NT2/D1 (cell line): ENCODE results near the gene PIKFYVE.
"Not testable (repeated sequence)": the region's sequence is repeated elsewhere in the genome, so short reads cannot be mapped to it uniquely, and the experiment has no call there.

Source experiments
- DNase-seq: peaks from one replicate; pipeline ENCODE4 v3.0.0-alpha.2; 2011; ENCODE audit warnings: low read depth, low spot score
- H3K27me3 ChIP-seq: 2 replicates; pipeline ENCODE4 v1.6.0; 2011; ENCODE audit warnings: mild to moderate bottlenecking; ENCODE audit not compliant: insufficient read length, insufficient read depth
- H3K36me3 ChIP-seq: 2 replicates; pipeline ENCODE4 v1.6.1; 2011; ENCODE audit warnings: mild to moderate bottlenecking, low read length, mixed read lengths; ENCODE audit not compliant: insufficient read depth, insufficient read length
- H3K4me1 ChIP-seq: 2 replicates; pipeline ENCODE4 v1.5.1; 2011; ENCODE audit not compliant: insufficient read depth, insufficient read length
- H3K4me3 ChIP-seq: 2 replicates; pipeline ENCODE4 v1.5.1; 2011; ENCODE audit warnings: low read depth; ENCODE audit not compliant: insufficient read length
- H3K9ac ChIP-seq: 2 replicates; pipeline ENCODE4 v1.6.0; 2011; ENCODE audit warnings: low read depth; ENCODE audit not compliant: insufficient read length
- H3K9me3 ChIP-seq: 2 replicates; pipeline ENCODE4 v1.5.1; 2011; ENCODE audit warnings: mild to moderate bottlenecking, low read length; ENCODE audit not compliant: insufficient read depth
- SUZ12 ChIP-seq: IDR thresholded peaks from 2 replicates; pipeline ENCODE4 v1.6.1; 2011; ENCODE audit not compliant: insufficient read length, insufficient read depth; ENCODE audit errors: extremely low read depth
- YY1 ChIP-seq: IDR thresholded peaks from 2 replicates; pipeline ENCODE4 v1.6.1; 2011; ENCODE audit not compliant: insufficient read length, insufficient read depth
- ZNF274 ChIP-seq: IDR thresholded peaks from 2 replicates; pipeline ENCODE4 v1.6.1; 2011; ENCODE audit warnings: mild to moderate bottlenecking, low read depth, low read length

PIKFYVE gene, protein sequence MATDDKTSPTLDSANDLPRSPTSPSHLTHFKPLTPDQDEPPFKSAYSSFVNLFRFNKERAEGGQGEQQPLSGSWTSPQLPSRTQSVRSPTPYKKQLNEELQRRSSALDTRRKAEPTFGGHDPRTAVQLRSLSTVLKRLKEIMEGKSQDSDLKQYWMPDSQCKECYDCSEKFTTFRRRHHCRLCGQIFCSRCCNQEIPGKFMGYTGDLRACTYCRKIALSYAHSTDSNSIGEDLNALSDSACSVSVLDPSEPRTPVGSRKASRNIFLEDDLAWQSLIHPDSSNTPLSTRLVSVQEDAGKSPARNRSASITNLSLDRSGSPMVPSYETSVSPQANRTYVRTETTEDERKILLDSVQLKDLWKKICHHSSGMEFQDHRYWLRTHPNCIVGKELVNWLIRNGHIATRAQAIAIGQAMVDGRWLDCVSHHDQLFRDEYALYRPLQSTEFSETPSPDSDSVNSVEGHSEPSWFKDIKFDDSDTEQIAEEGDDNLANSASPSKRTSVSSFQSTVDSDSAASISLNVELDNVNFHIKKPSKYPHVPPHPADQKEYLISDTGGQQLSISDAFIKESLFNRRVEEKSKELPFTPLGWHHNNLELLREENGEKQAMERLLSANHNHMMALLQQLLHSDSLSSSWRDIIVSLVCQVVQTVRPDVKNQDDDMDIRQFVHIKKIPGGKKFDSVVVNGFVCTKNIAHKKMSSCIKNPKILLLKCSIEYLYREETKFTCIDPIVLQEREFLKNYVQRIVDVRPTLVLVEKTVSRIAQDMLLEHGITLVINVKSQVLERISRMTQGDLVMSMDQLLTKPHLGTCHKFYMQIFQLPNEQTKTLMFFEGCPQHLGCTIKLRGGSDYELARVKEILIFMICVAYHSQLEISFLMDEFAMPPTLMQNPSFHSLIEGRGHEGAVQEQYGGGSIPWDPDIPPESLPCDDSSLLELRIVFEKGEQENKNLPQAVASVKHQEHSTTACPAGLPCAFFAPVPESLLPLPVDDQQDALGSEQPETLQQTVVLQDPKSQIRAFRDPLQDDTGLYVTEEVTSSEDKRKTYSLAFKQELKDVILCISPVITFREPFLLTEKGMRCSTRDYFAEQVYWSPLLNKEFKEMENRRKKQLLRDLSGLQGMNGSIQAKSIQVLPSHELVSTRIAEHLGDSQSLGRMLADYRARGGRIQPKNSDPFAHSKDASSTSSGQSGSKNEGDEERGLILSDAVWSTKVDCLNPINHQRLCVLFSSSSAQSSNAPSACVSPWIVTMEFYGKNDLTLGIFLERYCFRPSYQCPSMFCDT (N-terminal part only)

DNA sequence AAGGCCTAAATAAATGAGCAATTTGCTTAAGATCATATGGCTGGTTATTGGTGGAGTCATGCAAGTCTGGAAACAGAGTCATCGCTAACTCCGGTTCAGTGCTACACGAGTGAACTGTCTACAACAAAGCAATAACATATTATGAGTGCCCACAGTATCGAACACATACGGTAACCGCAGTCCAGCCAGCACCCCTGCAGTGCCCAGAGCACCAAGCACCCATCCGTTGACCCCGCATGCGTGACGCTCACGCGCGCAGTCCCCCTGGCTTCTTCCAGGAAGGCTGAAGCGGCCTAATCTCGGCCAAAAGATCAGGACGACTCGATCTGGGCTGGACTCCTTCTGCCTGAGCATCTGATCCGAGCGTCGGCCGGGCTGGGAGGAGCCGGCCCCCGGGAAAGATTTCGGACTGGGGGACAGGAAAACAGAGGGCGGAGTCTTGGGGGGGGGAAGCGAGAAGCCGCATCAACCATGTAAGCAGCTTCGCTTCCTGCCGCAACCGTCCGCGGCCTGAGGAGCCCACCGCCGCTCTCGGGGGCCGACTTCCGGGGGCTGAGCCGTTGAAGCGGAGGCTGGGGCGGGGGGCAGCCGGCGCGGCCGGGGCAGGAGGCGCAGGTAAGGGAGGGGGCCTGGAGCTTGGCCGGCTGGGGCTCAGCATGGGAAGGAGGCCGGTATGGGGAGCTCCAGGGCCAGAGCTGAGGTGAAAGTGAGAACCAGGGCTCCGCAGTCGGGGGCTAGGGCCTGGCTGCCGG is at the start of gene PIKFYVE:
Gene PIKFYVE, plus strand, starts transcription at position 455 of the 752 bp plus-strand sequence. CDS start 5,265 bp downstream, outside the sequence.
- Histone ChIP-seq H3K4me1 (no peaks in the 10 kb centered on the region), H3K4me3 (peak within 1 kb of the TSS; percentile 78), H3K36me3 (peaks cover 8% of the 10 kb centered on the region), H3K27me3 (no peaks in the 10 kb centered on the region), H3K9ac (peak within 1 kb of the TSS; percentile 89), H3K9me3 (no peaks in the 10 kb centered on the region)
- peak; percentile 97 for DNase-seq
- TF ChIP-seq YY1 = no peak
- TF ChIP-seq SUZ12 = no peak
- no peak for TF ChIP-seq ZNF274

DNA sequence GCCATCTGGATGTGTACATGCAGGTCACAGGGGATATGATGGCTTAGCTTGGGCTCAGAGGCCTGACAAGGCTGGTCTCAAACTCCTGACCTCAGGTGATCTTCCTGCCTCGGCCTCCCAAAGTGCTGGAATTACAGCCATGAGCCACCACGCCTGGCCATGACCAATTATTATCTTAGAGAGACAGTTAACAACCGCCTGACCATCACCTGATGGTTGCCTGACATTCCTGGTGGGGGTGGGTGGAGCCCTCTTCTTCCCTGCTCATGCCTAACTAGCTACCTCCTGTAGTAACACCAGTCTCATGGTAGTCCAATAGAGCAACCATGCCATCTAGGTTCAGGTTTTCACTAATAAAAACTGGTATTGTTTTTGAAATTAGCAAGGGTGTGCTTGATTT is 44.2 kb upstream of the PIKFYVE start:
- H3K9me3 ChIP-seq, DNase-seq, H3K27me3 ChIP-seq, H3K9ac ChIP-seq, H3K4me3 ChIP-seq, H3K36me3 ChIP-seq, H3K4me1 ChIP-seq: not testable (repeated sequence)

DNA sequence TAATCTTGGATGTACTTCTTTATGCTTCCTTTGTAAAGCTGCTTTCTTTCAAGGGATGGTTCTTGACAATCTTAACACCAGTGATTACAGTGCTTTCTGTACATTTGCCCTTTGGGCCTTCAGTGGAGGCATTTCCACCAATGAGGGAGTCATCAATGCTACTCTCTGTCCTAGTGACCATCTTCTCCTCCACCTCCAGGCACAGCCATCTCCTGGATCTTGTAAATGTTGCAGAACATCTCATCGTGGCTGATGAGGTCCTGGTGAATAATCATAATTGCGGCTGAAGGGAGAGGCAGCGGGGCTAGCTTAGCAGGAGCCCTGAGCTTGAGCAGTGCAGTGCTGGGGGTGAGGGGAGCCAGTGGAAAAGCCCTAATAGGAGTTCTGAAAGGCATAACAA is 43.7 kb upstream of the PIKFYVE start:
- no peak for DNase-seq
- Histone ChIP-seq H3K9me3 (peaks cover 7% of the 10 kb centered on the region; the same call in 1 of the 2 replicates), H3K4me1 (no peaks in the 10 kb centered on the region), H3K4me3 (no peak overlapping the region), H3K9ac (no peak overlapping the region), H3K27me3 (no peaks in the 10 kb centered on the region), H3K36me3 (no peaks in the 10 kb centered on the region)
- TF ChIP-seq ZNF274 = no peak
- TF ChIP-seq SUZ12 = no peak

DNA sequence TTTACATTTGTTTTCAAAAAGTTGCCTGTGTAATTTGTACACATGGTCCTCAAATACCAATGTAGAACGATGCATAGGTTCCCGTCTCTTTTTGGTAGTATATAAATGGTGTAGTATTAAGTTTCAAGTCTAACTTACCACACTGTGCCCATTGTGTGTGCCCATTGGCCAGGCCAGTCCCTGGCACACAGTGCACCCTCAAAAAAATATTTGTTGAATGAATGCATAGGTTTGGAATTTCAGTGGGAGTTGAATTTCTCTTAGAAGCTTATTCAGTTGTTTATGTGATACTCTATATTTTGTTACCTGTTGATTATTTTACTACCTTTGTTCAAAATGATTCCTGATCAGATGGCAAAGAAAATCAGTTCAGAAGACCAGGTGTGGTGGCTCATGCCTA is 41.3 kb upstream of the PIKFYVE start:
- H3K9me3 ChIP-seq = peaks cover 16% of the 10 kb centered on the region; the same call in 1 of the 2 replicates
- TF ChIP-seq YY1 (no peak), ZNF274 (no peak), SUZ12 (no peak)
- no peak for DNase-seq
- H3K36me3 ChIP-seq = no peaks in the 10 kb centered on the region
- no peaks in the 10 kb centered on the region for H3K4me1 ChIP-seq
- no peak overlapping the region for H3K9ac ChIP-seq
- H3K4me3 ChIP-seq = no peak overlapping the region
- H3K27me3 ChIP-seq = no peaks in the 10 kb centered on the region

DNA sequence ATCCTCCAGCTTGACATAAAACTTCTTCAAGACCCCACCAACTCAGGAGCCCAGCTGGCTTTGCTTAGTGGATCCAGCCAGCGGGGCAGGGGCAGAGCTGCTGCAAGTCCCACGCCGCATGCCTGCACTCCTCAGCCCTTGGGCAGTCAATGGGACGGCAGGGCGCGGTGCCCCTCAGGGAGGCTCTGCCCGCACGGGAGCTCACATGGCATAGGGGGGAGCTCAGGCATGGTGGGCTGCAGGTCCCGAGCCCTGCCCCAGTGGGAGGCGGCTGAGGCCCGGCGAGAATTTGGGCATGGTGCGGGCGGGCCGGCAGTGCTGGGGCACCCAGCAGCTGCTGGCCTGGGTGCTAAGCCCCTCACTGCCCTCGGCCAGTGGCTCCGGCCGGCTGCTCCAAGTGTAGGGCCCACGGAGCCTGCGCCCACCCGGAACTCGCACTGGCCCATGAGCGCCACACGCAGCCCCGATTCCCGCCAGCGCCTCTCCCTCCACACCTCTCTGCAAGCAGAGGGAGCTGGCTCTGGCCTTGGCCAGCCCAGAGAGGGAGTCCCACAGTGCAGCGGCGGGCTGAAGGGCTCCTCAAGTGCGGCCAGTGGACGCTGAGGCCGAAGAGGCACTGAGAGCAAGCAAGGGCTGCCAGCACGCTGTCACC is 38.3 kb upstream of the PIKFYVE start:
- Histone ChIP-seq H3K9ac (no peak overlapping the region), H3K36me3 (no peaks in the 10 kb centered on the region), H3K9me3 (peaks cover 12% of the 10 kb centered on the region; the same call in 1 of the 2 replicates), H3K4me3 (no peak overlapping the region), H3K4me1 (no peaks in the 10 kb centered on the region), H3K27me3 (no peaks in the 10 kb centered on the region)
- TF ChIP-seq SUZ12 (no peak), YY1 (no peak), ZNF274 (no peak)
- DNase-seq = no peak

DNA sequence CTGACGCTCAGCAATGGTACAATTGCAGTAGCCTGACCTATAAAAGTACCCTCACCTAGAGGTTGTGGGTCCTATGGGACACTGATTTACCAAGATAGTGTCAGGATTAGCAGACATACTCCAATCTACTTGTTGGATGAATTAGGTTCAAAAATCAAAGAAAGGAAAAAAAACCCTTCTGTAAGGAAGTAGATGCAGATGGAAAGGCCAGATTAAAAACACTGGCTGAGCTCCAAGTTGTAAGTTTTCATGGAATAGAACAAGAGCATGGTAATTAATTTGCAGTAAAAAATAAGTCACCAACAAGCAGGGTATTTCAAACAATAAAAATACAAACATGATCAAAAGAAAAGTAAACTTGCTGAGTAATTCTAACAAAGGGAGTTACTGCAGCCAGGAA is 37.6 kb upstream of the PIKFYVE start:
- Histone ChIP-seq H3K4me3 (no peak overlapping the region), H3K27me3 (no peaks in the 10 kb centered on the region), H3K36me3 (no peaks in the 10 kb centered on the region), H3K9me3 (peaks cover 12% of the 10 kb centered on the region; the same call in 1 of the 2 replicates), H3K4me1 (no peaks in the 10 kb centered on the region), H3K9ac (no peak overlapping the region)
- DNase-seq = no peak
- TF ChIP-seq ZNF274 = no peak
